GM21619 (cell line): Measurements from ENCODE around the gene GXYLT1.
"Not testable (repeated sequence)": the region's sequence is repeated elsewhere in the genome, so short reads cannot be mapped to it uniquely, and the experiment has no call there.

Experiments used
- ATAC-seq: cut with Tn5 transposase; IDR thresholded peaks from one replicate; pipeline ENCODE4 v1.9.1; 2021; ENCODE audit not compliant: unreplicated experiment

The GXYLT1 gene

DNA sequence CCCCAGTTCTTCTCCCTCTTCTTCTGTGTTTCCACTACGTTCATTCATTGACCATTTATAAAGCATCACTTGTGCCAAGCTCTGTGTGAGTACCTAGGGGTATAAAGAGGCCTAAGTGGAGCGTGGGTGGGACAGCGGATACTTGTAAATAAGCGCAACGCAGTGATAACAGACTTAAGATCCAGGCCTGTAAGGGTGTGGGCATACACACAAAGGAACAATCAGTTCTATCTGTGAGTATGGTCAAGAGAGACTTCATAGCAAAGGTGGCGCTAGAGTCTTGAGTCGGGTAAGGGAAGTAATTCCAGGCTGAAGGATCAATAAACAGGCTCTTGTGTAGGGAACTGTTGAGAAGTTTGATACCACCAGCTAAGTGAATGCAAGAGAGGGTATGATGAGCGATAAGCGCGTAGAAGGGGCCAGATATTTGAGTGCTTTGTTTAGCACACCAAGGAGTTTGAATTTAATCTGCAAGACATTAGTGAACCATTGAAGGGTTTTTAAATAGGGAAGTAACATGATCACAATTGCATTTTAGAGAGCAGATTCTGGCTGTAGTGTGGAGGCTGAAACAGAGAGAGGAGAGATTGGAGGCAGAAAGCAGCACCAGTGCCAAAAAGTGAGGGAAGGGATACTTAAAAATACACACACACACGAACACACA is 1.0 kb upstream of the GXYLT1 start:
- no peak for ATAC-seq

DNA sequence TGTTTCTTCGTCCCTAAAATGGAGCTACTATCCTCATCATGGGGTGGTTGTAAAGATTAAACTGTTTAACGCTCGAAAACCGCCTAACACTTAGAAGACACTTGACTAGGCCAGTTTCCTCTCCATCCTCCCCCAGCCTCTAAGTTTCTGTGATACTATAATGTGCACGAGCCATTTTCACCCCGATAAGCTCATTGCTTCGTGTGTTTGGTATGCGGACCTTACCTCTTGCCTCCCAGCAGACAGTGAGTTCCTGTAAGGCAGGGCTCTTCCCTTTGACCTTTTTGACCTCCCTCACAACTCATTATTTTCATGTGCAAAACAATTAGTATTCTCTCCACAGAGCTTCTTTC is 499 bp upstream of the GXYLT1 start:
- no peak for ATAC-seq

DNA sequence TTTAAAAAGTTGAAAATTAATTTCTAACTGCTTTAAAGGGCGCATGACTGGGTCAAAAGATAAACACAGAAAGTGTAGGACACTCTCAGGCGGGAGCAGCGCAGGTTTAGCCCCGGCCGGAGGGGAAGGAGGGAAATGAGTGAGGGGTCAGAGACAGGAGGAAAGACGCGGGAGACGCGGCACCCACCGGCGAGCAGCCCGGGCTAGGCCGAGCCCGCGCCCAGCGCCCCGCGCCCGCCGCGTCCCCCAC is 591 bp downstream of the GXYLT1 start:
- ATAC-seq: no peak

DNA sequence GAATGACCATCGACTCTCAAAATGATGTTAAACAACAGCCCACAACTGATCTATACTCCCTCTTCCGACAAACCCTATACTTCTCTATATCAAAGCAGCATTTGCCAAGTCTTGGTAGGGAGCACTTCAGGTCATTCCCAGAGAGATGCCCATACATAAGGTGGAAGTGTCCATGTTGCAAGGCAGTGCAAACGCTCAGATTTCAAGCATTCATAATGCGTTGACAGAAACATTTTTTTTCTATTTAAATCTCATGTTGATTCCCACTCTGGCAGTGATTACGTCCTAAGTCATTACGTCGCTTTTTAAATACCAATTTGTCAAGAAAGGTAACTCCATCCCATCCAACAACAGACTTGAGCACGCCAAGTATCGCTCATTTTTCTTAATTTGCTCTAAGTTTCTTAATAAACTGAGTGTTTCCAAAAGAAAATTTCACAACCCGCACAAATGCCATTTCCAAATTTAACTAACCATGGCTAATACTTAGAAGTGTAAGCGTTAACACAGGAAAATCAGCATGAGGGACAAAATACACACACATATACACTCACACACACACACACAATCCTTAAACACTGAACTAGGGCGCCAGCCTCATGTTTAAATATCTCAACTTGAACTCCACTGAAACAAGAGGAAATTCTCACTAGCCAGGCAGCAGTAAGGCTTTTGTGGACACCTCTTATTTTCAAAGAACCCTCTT is 1.1 kb downstream of the GXYLT1 start:
- no peak for ATAC-seq

DNA sequence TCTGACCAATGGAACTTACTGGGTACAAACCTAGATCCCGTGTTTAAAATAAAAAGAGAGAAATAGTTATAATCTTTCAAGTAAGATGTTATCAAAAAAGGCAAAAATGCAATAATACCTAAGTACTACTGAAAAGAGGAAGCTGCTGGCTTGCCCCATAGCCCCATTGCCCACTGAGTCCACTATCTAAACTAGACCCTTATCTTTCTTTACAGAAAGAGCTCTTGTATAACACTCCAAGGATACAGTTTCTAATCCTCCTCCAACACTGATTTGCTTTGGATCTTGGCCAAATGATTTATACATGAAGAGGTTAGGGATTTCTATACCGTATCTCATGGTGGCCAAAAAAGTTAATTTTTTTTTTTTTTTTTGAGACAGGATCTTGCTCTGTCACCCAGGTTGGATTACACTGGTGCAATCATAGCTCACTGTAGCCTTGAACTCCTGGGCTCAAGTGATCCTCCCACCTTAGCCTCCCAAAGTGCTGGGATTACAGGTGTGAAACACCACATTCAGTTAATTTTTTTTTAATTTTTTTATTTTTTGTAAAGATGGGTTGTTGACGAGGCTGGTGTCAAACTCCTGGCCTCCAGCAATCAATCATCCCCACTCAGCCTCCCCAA is 2.6 kb downstream of the GXYLT1 start:
- ATAC-seq: no peak

DNA sequence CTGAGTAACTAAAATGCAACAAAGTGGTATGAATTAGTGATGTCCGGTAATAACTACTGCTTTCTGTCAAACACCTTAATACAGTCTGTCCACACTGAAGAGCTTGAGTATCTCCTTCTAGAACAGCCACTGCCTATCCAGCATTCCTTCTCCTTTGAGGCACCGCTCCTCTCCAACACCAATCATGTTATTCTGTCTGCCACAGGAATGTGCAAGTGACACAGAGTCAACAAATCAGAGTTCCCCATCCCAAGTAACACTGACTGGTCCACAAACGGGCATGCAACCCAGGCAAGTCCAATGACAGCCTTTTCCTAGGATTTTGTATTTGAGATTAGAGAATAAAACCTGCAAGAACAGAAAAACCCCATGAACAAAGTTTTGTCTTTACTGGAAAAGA is 3.8 kb downstream of the GXYLT1 start:
- no peak for ATAC-seq

DNA sequence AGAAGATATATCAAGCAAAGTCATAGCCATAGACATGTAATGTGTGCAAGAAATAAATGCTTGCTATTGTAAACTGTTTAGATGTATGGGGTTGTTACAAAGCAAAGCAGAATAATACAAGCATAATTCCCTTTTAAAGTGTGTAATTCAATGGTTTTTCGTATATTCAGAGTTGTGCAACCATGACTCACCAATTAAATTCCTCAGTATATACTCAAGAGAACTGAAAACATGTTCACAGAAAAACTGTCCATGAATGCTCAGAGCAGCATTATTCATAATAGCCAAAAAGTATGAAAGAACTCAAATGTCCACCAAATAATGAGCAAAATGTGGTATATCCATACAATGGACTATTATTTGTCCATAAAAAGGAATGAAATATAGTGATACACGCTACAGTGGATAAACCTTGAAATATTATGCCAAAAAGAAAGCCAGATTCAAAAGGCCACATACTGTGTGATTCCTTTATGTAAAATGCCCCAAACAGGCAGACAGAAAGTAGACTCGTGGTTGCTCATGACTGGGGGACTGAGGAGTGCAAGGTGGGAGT is 9.3 kb downstream of the GXYLT1 start:
- ATAC-seq: no peak

DNA sequence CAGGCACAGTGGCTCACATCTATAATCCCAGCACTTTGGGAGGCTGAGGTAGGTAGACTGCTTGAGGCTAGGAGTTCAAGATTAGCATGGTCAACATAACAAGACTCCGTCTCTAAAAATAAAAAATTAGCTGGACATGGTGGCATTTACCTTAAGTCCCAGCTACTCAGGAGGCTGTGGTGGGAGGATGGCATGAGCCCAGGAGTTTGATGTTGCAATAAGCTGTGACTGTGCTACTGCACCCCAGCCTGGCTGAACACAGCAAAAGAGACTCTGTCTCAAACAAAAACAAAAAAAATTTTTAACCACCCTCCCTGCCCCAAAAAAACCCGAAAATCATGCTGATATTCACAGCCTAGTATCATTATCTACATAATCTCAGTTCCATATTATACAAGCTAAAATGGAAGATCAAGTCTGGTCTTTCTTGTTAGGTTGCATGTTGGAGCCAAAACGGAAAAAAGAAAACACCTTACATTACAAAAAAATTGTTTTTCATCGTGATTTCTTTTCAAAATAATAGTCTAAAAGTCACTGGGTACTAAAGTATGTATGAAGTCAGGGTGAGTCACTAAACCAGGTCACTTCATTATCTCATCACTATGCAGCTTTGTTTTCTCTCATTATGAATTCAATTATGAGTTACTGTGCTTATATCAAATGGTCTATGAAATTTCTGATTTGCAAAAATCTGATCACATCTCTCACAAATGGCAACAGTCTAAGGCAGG is 13.8 kb downstream of the GXYLT1 start:
- ATAC-seq: no peak

DNA sequence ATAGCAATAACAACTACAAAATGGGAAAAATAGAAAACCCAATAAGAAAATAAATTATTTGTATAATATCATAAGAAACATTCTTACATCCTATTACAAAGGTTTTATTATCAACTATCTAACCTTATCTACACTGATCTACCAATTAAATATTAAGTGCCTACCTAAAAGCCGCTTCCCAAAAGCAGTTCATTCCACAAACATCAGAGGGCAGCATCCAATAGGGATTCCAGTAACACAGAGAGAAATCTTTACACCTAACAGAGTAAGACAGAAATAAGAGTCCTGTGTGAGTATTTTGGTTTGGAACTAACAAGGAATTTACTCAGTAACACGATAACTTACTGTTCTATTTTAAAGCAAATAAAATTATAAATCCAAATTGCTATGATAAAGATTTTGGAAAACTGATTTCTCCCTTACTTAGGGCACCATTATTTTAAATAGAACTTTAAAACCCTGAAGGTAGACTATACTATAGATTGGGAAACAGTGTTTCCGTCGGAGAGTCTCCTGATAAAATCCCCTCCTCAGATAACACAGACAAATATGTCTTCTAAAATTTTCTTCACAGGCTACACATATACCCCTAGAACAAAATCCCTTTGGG is 15.0 kb downstream of the GXYLT1 start:
- no peak for ATAC-seq

DNA sequence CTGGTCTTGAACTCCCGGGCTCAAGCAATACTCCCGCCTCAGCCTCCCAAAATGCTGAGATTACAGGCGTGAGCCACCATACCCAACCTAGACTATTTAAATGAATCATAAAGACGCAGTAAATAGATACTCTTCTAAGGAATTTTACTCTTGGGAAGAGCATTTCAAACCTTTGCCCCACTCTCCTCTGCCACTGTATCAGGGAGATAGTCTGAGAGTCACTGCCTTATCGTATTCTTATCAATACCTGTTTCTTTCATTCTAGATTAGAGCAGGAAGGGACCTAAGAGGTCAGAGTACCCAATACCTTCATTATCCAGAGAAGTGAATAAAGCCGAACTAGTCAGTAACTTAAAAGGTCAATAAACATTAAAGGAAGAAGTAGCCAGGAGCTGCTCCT is 15.8 kb downstream of the GXYLT1 start:
- ATAC-seq: no peak

DNA sequence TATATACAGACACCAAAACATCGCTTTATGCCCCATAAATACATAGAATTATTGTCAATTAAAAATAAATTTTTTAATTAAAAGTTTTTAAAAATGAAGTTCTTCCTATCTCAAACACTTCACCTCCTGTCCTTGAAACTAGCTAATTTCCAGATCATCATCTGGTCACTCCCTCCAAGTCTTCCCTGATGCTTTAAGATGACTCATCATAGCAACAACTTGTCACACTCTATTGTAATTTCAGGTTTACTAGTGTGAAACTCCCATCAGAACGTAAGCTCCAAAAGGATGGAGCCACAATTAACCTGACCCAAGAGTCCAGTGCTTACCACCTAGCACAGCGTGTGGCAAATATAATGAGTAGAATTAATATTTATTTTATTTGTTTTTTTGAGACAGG is 16.3 kb downstream of the GXYLT1 start:
- ATAC-seq: no peak

DNA sequence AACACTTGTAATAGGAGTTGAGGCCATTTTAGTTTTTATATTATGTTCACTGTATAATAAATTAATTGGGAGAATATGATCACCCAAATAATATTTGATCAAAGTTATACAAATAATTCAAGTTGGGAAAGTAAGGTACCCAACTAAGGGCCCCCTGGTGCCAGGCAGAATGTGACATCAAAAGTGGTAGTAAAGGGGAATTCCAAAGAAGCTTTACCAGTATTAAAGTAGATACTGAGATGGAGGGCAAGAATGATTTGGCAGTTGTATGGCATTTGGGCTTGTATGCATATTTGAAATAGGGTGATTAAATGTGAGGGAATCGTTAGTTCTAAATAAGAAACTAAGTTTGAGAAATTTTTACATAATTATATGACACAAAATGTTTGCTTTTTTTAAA is 17.7 kb downstream of the GXYLT1 start:
- no peak for ATAC-seq

DNA sequence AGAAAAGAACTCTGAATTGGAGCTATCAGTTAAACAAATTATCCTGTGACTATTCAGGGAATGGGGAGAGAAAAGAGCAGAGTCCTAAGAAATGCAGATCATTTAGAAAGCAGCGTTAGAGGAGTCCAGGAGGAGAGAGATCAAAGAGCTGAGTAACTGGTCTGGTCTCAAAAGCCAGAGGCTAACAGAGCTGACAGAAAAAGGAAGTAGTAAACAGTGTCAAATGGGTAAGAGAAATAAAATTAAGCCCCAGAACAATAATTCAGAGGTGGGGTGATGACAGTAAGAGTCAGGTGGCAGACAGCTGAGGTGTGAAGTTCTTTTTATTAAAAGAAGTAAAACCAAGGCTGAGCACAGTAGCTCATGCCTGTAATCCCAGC is 19.3 kb downstream of the GXYLT1 start:
- peak; percentile 38 for ATAC-seq

DNA sequence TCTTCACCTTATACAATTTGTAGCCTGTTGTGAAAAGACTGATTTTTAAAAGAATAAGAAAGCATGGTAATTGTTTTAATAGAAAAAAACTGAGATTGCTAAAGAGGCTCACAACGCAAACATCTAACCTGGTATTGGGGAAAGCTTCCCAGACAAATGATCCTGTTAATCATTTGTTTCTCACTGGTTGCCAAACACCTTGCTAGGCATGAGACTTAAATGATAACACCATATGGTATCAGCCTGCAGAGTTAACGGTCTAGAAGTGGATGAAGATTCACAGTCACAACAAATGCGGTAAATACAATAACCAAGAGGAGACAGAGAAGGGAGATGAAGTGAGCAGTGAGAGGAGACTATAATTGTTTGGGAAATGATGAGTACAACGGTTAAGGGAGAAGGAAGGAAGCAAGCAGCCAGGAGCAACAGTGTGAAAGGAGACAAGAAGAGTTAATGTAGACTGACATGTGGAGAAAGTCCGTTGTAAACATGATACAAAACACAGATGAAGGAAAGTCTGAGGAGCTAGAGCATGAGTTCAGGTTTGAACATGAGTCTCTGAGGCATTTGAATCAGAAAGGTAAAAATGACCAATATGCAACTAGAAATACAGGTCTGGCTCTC is 19.8 kb downstream of the GXYLT1 start:
- ATAC-seq: peak; percentile 16

DNA sequence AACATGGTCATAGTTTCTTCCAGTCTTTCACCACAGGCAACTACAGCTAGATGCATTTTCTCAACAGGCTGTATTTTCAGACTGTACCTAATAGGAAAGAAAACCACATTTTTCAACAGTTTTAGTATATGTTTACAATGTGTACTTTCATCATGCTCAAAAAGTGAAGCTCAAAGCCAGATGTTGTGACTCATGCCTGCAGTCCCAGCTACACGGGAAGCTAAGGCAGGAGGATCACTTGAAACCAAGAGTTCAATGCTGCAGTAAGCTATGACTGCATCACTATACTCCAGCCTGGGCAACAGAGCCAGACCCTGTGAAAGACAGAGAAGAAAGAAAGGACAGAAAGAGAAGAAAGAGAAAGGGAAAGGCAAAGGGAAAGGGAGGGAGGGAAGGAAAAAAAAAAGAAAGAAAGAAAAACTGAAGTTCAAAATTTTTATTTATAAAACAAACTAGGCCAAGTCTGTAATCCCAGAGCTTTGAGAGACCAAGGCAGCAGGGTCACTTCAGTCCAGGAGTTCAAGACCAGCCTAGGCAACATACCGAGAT is 25.5 kb downstream of the GXYLT1 start:
- ATAC-seq: no peak

DNA sequence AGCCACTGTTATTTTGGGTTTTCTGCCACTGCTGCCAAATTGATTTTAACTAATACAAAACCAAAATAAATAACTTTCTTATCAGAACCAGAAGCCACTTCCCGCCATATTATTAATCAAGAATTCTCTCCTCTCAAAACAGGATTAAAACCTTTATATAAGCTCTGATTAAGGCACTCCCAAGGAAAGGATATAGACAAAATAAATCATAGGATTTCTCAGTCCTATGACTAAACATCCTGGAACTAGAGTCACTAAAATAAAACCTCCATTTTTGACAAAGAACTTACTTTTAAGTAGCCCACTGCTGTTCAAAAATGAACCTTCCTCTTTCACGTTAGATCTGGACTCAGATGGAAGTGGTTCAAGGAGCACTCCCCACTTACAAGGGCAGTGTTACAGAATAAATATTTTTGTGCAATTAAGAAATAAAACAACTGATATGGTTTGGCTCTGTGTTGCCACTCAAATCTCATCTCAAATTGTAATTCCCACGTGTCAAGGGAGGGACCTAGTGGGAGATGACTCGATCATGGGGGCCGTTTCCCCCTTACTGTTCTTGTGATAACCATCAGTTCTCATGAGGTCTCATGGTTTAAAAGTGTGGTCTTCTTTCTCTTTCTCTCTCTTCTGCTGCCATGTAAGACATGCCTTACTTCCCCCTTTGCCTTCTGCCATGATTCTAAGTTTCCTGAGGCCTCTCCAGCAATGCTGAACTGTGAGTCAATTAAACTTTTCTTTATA is 26.4 kb downstream of the GXYLT1 start:
- ATAC-seq: no peak

DNA sequence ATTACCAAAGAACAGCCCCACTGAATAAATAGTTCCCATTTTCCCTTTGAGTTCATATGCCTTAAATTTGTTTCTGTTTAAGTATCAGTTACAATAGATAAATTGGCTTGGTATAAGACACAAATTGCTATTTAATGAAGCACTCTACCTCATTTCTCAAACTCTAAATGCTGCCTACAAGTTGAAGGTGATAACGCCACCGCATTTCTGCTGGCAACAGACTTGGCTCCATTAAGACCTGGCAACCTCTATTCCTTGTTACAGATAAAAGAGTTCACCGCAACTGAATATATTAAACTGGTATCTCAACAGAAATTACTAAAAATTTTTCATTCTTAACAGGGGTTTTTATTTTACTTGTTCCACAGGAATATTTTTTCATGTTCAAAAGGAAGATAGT is 35.6 kb downstream of the GXYLT1 start:
- no peak for ATAC-seq

DNA sequence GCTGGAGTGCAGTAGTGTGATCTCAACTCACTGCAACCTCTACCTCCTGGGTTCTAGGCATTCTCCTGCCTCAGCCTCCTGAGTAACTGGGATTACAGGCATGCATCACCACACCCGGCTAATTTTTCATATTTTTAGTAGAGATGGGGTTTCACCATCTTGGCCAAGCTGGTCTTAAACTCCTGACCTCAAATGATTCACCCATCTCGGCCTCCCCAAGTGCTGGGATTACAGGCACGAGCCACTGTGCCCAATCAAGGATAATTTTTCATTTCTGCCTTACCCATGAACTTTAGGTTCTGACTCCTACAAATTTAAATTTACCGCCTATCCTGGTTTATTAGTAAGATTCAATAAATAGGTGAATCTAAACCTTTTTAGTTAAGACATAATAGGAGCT is 37.9 kb downstream of the GXYLT1 start:
- not testable (repeated sequence) for ATAC-seq

DNA sequence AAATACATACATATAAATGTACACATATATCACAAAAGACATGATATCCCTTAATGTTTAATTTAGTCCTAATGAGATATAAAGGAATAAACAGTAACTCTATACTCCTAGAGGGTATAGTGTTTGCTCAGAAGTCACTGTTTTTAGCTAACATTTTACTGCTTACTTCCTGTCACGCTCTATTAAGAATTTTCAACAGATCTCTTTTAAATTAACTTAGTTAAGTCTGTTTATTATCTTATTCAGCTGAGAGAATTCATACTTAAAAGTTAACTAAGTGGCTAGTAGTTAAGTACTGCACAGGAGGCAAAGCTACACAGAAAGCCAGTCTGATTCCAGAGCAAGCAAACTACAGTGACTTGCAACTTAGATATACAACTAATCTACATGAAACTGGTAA is 39.9 kb downstream of the GXYLT1 start:
- no peak for ATAC-seq

DNA sequence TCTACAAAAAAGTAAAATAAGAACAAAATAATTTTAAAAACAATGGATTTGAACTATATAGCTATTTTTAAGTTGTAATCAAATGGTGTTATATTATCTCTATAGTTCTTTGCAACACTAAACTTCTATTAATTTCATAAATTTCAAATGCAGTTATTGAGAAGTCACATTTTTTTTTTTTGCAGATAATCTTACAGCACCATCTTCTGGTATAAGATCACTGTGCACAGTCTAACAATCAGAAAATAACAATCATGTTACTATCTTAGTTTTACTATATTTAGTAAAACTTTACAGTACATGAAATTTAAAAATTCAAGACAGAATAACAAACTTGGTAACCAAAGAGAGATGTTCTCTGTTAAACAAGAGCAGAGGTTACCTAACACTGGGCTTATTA is 40.6 kb downstream of the GXYLT1 start:
- ATAC-seq: no peak
